OCI-LY3 (cell line): Measurements from ENCODE around the gene RFC2.

Source experiments
- H2AFZ ChIP-seq: fragments of 200-600, 300-600 bp; shearing (Covaris generic); 2 replicates; pipeline ENCODE4 v1.6.0; 2014; ENCODE audit warnings: antibody characterized with exemption, low read depth, low read length
- H3K27ac ChIP-seq: fragments of 200-600, 300-600 bp; sonication (generic); 2 replicates; pipeline ENCODE4 v1.5.1; 2014; ENCODE audit warnings: mild to moderate bottlenecking, low read length, moderate library complexity, mixed read lengths
- H3K27me3 ChIP-seq: fragments of 200-600, 300-600 bp; sonication (generic); 2 replicates; pipeline ENCODE4 v1.6.1; 2014; ENCODE audit warnings: low read depth, low read length, mixed read lengths
- H3K36me3 ChIP-seq: fragments of 200-600, 300-600 bp; sonication (generic); replicated peaks from 2 replicates; pipeline ENCODE3; 2014; ENCODE audit warnings: low read depth, low read length, mixed read lengths
- H3K4me1 ChIP-seq: fragments of 300-600, 200-600 bp; sonication (generic); 2 replicates; pipeline ENCODE4 v1.6.1; 2014; ENCODE audit warnings: low read length, mixed read lengths
- H3K4me2 ChIP-seq: fragments of 200-600, 300-600 bp; sonication (generic); 2 replicates; pipeline ENCODE4 v1.6.1; 2014; ENCODE audit warnings: low read length, mixed read lengths
- H3K4me3 ChIP-seq: fragments of 300-600, 200-600 bp; sonication (generic); 2 replicates; pipeline ENCODE4 v1.5.1; 2014; ENCODE audit warnings: antibody characterized with exemption, mild to moderate bottlenecking, low read length, moderate library complexity
- H3K79me2 ChIP-seq: fragments of 300-600, 200-600 bp; shearing (Covaris generic); 2 replicates; pipeline ENCODE4 v1.6.1; 2014; ENCODE audit warnings: mild to moderate bottlenecking, low read length, mixed read lengths
- H3K9ac ChIP-seq: fragments of 300-600, 200-600 bp; shearing (Covaris generic); 2 replicates; pipeline ENCODE4 v1.6.0; 2014; ENCODE audit warnings: mild to moderate bottlenecking, low read length, moderate library complexity
- H3K9me3 ChIP-seq: fragments of 200-600, 300-600 bp; shearing (Covaris generic); 2 replicates; pipeline ENCODE4 v1.6.1; 2014; ENCODE audit warnings: low read length, mixed read lengths; ENCODE audit not compliant: insufficient read depth
- H4K20me1 ChIP-seq: fragments of 200-600, 300-600 bp; sonication (generic); 2 replicates; pipeline ENCODE4 v1.6.1; 2016; ENCODE audit warnings: low read length, mixed read lengths; ENCODE audit not compliant: insufficient read depth
- EZH2phosphoT487 ChIP-seq: fragments of 200-600 bp; shearing (Covaris generic); IDR thresholded peaks from 2 replicates; pipeline ENCODE4 v1.6.1; 2018; ENCODE audit warnings: antibody characterized with exemption, mixed run types, low read depth
- TF ChIP-seq, protein P1 (sequence below): fragments of 200-600, 300-600 bp; sonication (generic); IDR thresholded peaks from 2 replicates; pipeline ENCODE4 v1.5.1; 2014; ENCODE audit warnings: antibody characterized with exemption, low read length, low read depth

The RFC2 gene

DNA sequence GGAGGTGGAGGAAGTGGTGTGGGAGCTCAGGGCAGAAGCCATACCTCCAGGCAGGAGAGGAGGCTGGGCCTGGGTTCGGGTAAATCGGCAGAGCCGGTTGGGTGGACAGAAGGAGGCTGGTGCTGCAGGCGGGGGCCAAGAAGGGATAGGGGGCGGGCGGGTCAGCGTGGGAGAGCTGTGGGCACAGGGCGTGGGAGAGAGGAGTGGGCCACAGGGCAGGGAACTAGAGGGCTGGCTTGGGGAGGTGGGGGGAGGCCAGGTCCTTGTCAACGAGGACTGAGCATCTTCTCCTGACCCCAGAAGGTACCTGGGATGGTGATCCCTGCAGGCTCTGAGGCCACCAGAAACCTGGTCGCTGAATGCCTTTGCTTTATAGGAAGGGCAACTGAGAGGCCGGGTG lies 32.5 kb downstream of the RFC2 start:
- TF ChIP-seq, protein P1, sequence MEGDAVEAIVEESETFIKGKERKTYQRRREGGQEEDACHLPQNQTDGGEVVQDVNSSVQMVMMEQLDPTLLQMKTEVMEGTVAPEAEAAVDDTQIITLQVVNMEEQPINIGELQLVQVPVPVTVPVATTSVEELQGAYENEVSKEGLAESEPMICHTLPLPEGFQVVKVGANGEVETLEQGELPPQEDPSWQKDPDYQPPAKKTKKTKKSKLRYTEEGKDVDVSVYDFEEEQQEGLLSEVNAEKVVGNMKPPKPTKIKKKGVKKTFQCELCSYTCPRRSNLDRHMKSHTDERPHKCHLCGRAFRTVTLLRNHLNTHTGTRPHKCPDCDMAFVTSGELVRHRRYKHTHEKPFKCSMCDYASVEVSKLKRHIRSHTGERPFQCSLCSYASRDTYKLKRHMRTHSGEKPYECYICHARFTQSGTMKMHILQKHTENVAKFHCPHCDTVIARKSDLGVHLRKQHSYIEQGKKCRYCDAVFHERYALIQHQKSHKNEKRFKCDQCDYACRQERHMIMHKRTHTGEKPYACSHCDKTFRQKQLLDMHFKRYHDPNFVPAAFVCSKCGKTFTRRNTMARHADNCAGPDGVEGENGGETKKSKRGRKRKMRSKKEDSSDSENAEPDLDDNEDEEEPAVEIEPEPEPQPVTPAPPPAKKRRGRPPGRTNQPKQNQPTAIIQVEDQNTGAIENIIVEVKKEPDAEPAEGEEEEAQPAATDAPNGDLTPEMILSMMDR: no peak
- no peak for TF ChIP-seq EZH2phosphoT487
- Histone ChIP-seq H3K9me3 (no peaks in the 10 kb centered on the region), H3K4me3 (no peak overlapping the region), H3K79me2 (peaks cover 23% of the 10 kb centered on the region), H3K27me3 (no peaks in the 10 kb centered on the region), H3K4me1 (peaks cover 32% of the 10 kb centered on the region), H4K20me1 (no peaks in the 10 kb centered on the region; the same call in 1 of the 2 replicates), H3K27ac (no peak overlapping the region), H2AFZ (no peak overlapping the region), H3K36me3 (peaks cover 75% of the 10 kb centered on the region), H3K9ac (no peak overlapping the region), H3K4me2 (no peak overlapping the region)

DNA sequence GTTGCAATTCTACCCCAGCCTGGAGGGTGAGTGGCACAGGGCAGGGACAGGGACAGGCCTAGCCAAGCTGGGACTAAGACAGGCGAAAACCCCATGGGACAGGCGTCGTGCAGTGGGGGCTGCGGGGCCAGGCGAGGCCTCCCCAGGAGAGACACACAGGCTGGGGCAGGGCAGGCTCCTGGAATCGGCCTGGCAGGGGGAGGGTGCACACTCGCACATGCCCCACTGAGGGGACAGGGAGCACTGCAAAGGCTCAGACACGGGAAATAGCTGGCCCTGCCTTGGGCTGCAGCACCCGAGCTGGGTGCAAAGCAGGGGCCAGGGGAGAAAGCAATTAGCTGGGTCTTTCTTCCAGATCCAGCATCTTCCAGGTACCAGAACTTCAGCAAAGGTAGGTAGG lies 34.0 kb downstream of the RFC2 start:
- TF ChIP-seq, protein P1: no peak
- TF ChIP-seq EZH2phosphoT487: no peak
- Histone ChIP-seq H3K79me2 (peaks cover 35% of the 10 kb centered on the region), H3K9me3 (no peaks in the 10 kb centered on the region), H3K27me3 (no peaks in the 10 kb centered on the region), H3K36me3 (peaks cover 72% of the 10 kb centered on the region), H3K4me3 (no peak overlapping the region), H3K4me1 (peaks cover 46% of the 10 kb centered on the region), H3K27ac (peak overlapping the region; percentile 40), H3K4me2 (no peak overlapping the region), H4K20me1 (peaks cover under 1% of the 10 kb centered on the region; the same call in 1 of the 2 replicates), H3K9ac (no peak overlapping the region), H2AFZ (no peak overlapping the region)

DNA sequence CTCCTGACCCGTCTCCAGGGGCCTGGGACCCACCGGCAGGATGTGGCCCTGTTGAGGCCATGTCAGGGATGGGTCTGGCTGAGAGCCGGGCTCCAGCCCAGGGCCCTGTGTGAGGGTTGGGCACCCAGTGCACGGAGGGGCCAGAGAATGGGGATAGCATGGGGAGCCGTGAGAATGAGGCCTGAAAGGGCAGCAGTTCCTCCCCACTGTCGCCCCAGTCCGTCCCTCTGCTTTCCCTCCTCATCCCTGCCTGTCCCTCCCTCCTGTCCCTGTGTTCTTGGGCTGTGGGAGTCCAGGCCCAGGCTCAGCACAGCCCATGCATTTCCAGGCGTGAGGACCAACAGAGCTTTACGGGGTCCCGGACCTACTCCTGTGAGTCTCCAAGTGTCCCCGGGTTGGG lies 34.8 kb downstream of the RFC2 start:
- Histone ChIP-seq H3K27ac (peak overlapping the region; percentile 40; the same call in 1 of the 2 replicates), H2AFZ (no peak overlapping the region), H3K9ac (no peak overlapping the region)

DNA sequence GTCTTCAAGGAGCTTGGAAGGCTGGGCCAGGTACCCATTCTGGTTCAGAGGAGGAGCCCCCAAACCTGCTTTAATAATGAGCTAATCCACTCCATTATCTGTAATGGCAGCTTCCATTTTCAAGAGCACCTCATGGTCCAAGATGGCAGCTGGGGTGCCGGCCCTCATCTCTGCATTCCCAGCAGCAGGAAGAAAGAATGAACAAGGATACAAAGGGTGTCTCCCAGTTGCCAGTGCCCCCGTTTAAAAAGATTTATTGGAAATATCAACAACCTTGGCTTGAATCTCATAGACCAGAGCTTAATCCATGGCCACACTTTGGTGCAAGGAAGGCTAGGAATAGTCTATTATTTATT lies 35.9 kb downstream of the RFC2 start:
- Histone ChIP-seq H4K20me1 (peaks cover 3% of the 10 kb centered on the region; the same call in 1 of the 2 replicates), H3K9ac (peak overlapping the region; percentile 73; the same call in 1 of the 2 replicates), H3K27ac (peak overlapping the region; percentile 96), H3K4me3 (no peak overlapping the region), H3K4me2 (no peak overlapping the region), H2AFZ (no peak overlapping the region), H3K4me1 (peaks cover 53% of the 10 kb centered on the region), H3K36me3 (peaks cover 64% of the 10 kb centered on the region), H3K9me3 (no peaks in the 10 kb centered on the region), H3K79me2 (peaks cover 47% of the 10 kb centered on the region), H3K27me3 (no peaks in the 10 kb centered on the region)
- TF ChIP-seq, protein P1: no peak
- TF ChIP-seq EZH2phosphoT487: no peak

More for the DNA sequence above, 34.8 kb downstream of the RFC2 start:
- H3K4me2 ChIP-seq: no peak overlapping the region
- TF ChIP-seq EZH2phosphoT487: no peak
- TF ChIP-seq, protein P1: no peak
- H3K9me3 ChIP-seq: no peaks in the 10 kb centered on the region
- peaks cover 52% of the 10 kb centered on the region for H3K4me1 ChIP-seq
- no peaks in the 10 kb centered on the region for H3K27me3 ChIP-seq
- peaks cover 70% of the 10 kb centered on the region for H3K36me3 ChIP-seq
- peaks cover 3% of the 10 kb centered on the region; the same call in 1 of the 2 replicates for H4K20me1 ChIP-seq
- H3K4me3 ChIP-seq: no peak overlapping the region
- peaks cover 41% of the 10 kb centered on the region for H3K79me2 ChIP-seq
